H1 (cell line): ENCODE measurements around the gene SLC13A3. TPM values are rescaled to one million over a fixed set of nuclear protein-coding genes. Genes with fewer than 3 reads are reported as not detected.

Source experiments
- BRCA1 ChIP-seq: IDR thresholded peaks from 2 replicates; pipeline ENCODE4 v1.6.1; 2012; ENCODE audit warnings: low read depth, low read length, improper control_type of control experiment
- CREB1 ChIP-seq: IDR thresholded peaks from 2 replicates; pipeline ENCODE4 v1.6.1; 2012; ENCODE audit warnings: inconsistent platforms
- FOSL1 ChIP-seq: IDR thresholded peaks from 2 replicates; pipeline ENCODE4 v1.6.1; 2011; ENCODE audit warnings: mild to moderate bottlenecking, low read depth, low read length, moderate library complexity; ENCODE audit not compliant: insufficient read depth
- GTF2F1 ChIP-seq: IDR thresholded peaks from 2 replicates; pipeline ENCODE4 v1.6.1; 2012; ENCODE audit warnings: low read depth, low read length, improper control_type of control experiment, borderline replicate concordance
- KDM1A ChIP-seq: fragments of 200-600, 300-600 bp; sonication (generic); IDR thresholded peaks from 2 replicates; pipeline ENCODE4 v1.7.1; 2016; ENCODE audit warnings: mild to moderate bottlenecking, low read length, borderline replicate concordance
- MAFK ChIP-seq: IDR thresholded peaks from 2 replicates; pipeline ENCODE4 v1.6.1; 2012; ENCODE audit warnings: low read depth, mild to moderate bottlenecking, improper control_type of control experiment, low read length
- NRF1 ChIP-seq: IDR thresholded peaks from 2 replicates; pipeline ENCODE4 v1.6.1; 2011; ENCODE audit warnings: mild to moderate bottlenecking, low read depth, low read length, improper control_type of control experiment
- SP4 ChIP-seq: IDR thresholded peaks from 2 replicates; pipeline ENCODE4 v1.6.1; 2012; ENCODE audit warnings: low read length, inconsistent platforms
- USF2 ChIP-seq: IDR thresholded peaks from 2 replicates; pipeline ENCODE4 v1.6.1; 2011; ENCODE audit warnings: low read length, improper control_type of control experiment
- polyA plus RNA-seq, 7 experiments: library from polyadenylated mRNA; depleted of rRNA in 3 of 7; stranded (reverse) in 5 of 7; unstranded in 2 of 7; fragments of >200 nt in 5 of 7; fragments of 200-250 nt in 2 of 7; gene quantifications; 1 replicate in 5 of 7; 2 replicates in 1 of 7; 4 replicates in 1 of 7; pipeline versions ENCODE4 v1.2.1 to v1.2.3, GENCODE V29; 2011 to 2013; ENCODE audit warnings: missing spikeins in 2 of 7, mixed read lengths in 2 of 7
- total RNA-seq: library from RNA; stranded (reverse); fragmentation: NEBNext Ultra II Directional; extraction: Animal tissue kit (Norgen Biotek cat#: 25700); gene quantifications from 2 replicates; pipeline ENCODE4 v1.2.1, GENCODE V29; 2021

The SLC13A3 gene
- total and polyA plus RNA-seq, 2 of the 8 experiments (the other 6 are each of a cell fraction or from before 2014, with no cell fraction given), result 9.4 to 12.6 TPM

GRCh38 chr20:46541229-46541935 is 109.9 kb downstream of the SLC13A3 start (continued):
- TF ChIP-seq KDM1A (no peak), SP4 (no peak), CREB1 (no peak), BRCA1 (no peak), USF2 (no peak), MAFK (no peak), NRF1 (no peak), FOSL1 (no peak), GTF2F1 (no peak)
